ENCODE results near the gene CMPK1.

DNA sequence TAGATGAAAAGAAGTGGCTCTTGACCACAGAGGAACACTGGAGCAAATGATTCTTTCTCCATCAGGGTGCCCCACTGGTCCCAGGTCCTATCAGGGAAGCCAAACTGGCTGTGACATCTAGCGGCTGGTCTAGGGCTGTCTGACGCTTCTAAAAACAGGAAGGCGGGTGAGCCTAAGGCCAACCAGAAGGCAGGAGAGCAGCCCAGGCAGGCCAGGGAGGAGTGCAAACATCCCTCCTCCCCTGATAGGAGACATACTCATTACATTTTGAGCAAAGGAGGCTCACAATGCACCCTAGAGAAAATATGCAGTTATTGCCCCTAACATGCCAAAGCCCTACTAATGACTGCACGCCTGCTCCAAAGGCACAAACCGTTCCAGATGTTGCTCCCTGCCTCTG is 72.1 kb downstream of the CMPK1 start:
- TF ChIP-seq, protein P1, sequence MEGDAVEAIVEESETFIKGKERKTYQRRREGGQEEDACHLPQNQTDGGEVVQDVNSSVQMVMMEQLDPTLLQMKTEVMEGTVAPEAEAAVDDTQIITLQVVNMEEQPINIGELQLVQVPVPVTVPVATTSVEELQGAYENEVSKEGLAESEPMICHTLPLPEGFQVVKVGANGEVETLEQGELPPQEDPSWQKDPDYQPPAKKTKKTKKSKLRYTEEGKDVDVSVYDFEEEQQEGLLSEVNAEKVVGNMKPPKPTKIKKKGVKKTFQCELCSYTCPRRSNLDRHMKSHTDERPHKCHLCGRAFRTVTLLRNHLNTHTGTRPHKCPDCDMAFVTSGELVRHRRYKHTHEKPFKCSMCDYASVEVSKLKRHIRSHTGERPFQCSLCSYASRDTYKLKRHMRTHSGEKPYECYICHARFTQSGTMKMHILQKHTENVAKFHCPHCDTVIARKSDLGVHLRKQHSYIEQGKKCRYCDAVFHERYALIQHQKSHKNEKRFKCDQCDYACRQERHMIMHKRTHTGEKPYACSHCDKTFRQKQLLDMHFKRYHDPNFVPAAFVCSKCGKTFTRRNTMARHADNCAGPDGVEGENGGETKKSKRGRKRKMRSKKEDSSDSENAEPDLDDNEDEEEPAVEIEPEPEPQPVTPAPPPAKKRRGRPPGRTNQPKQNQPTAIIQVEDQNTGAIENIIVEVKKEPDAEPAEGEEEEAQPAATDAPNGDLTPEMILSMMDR (IDR thresholded peaks at IDR 0.05; ENCODE audit: insufficient read depth, low read length) = no peak
- TF ChIP-seq, protein P2, sequence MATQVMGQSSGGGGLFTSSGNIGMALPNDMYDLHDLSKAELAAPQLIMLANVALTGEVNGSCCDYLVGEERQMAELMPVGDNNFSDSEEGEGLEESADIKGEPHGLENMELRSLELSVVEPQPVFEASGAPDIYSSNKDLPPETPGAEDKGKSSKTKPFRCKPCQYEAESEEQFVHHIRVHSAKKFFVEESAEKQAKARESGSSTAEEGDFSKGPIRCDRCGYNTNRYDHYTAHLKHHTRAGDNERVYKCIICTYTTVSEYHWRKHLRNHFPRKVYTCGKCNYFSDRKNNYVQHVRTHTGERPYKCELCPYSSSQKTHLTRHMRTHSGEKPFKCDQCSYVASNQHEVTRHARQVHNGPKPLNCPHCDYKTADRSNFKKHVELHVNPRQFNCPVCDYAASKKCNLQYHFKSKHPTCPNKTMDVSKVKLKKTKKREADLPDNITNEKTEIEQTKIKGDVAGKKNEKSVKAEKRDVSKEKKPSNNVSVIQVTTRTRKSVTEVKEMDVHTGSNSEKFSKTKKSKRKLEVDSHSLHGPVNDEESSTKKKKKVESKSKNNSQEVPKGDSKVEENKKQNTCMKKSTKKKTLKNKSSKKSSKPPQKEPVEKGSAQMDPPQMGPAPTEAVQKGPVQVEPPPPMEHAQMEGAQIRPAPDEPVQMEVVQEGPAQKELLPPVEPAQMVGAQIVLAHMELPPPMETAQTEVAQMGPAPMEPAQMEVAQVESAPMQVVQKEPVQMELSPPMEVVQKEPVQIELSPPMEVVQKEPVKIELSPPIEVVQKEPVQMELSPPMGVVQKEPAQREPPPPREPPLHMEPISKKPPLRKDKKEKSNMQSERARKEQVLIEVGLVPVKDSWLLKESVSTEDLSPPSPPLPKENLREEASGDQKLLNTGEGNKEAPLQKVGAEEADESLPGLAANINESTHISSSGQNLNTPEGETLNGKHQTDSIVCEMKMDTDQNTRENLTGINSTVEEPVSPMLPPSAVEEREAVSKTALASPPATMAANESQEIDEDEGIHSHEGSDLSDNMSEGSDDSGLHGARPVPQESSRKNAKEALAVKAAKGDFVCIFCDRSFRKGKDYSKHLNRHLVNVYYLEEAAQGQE (IDR thresholded peaks at IDR 0.05; ENCODE audit: insufficient replicate concordance, low read depth) = no peak
- no peak for TF ChIP-seq POLR2AphosphoS5 (IDR thresholded peaks at IDR 0.05; ENCODE audit: low read depth)
- TF ChIP-seq SPI1 (IDR thresholded peaks at IDR 0.05; ENCODE audit: borderline replicate concordance, low read depth) = 0 out of 2 replicates have a peak, but pooled peaks have one; percentile 24
